HG03460 (cell line): ENCODE data around the gene METTL21A.

ENCODE experiments used
- ATAC-seq: cut with Tn5 transposase; IDR thresholded peaks from one replicate; pipeline ENCODE4 v1.9.1; 2021; ENCODE audit not compliant: unreplicated experiment

The METTL21A gene

DNA sequence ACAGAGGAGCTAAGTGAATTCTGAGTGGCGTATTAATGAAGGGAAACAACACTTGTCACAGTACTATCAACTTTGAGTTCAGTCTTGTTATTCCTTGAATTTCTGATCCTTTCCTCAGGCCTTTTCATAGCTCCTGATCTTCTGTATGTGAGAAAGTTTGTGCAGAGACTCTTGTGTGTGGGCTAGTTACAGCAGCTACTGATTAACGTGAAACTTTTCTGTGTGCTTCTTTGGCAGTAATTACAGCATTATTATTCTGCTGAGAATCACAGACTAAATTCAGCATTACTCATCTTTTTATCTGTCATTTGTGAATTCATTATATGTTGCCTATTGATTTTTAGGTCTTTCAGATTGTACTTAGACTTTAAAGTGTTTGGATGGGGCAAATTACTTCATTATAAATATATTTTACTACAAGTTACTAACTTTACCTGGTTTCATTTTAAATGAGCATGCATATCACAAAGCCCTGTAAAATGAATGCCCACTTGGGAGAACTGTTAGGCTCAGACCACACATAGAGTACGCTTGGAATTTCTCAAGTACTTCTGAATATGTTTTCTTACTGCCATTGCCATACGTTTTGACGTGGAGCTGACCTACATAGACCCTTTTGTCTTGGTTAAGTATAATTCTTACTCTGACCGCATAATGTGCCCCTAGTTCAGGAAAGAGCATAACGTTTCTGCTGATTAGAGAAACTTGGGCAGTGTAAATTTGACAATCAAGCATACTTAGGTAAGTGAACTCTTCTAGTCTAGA is 59.3 kb downstream of the METTL21A start:
- no peak for ATAC-seq
